ENCODE data around the gene STAT3.
"Not testable (repeated sequence)": the region's sequence is repeated elsewhere in the genome, so short reads cannot be mapped to it uniquely, and the experiment has no call there.

Gene STAT3

GRCh38 chr17:42373896-42374295 is 14.3 kb downstream of the STAT3 start:
- no peak overlapping the region for H3K4me3 ChIP-seq (ENCODE audit: low read depth, low read length)
- no peak for DNase-seq (ENCODE audit: low read depth)
- TF ChIP-seq MYC (IDR thresholded peaks at IDR 0.05; ENCODE audit: low read depth, low read length) = no peak
- TF ChIP-seq, protein P1, sequence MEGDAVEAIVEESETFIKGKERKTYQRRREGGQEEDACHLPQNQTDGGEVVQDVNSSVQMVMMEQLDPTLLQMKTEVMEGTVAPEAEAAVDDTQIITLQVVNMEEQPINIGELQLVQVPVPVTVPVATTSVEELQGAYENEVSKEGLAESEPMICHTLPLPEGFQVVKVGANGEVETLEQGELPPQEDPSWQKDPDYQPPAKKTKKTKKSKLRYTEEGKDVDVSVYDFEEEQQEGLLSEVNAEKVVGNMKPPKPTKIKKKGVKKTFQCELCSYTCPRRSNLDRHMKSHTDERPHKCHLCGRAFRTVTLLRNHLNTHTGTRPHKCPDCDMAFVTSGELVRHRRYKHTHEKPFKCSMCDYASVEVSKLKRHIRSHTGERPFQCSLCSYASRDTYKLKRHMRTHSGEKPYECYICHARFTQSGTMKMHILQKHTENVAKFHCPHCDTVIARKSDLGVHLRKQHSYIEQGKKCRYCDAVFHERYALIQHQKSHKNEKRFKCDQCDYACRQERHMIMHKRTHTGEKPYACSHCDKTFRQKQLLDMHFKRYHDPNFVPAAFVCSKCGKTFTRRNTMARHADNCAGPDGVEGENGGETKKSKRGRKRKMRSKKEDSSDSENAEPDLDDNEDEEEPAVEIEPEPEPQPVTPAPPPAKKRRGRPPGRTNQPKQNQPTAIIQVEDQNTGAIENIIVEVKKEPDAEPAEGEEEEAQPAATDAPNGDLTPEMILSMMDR (IDR thresholded peaks at IDR 0.05; ENCODE audit: low read depth, low read length) = no peak
- TF ChIP-seq, protein P2, sequence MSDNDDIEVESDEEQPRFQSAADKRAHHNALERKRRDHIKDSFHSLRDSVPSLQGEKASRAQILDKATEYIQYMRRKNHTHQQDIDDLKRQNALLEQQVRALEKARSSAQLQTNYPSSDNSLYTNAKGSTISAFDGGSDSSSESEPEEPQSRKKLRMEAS (IDR thresholded peaks at IDR 0.05; ENCODE audit: low read depth, low read length) = no peak
- TF ChIP-seq POLR2A (IDR thresholded peaks at IDR 0.05; ENCODE audit: extremely low read depth, insufficient read length) = no peak

- H3K4me3 ChIP-seq (ENCODE audit: low read depth, low read length) = no peak overlapping the region
- TF ChIP-seq, protein P1 (IDR thresholded peaks at IDR 0.05; ENCODE audit: low read depth, low read length) = no peak
- TF ChIP-seq, protein P2 (IDR thresholded peaks at IDR 0.05; ENCODE audit: low read depth, low read length) = no peak
- TF ChIP-seq MYC (IDR thresholded peaks at IDR 0.05; ENCODE audit: low read depth, low read length) (no peak), POLR2A (IDR thresholded peaks at IDR 0.05; ENCODE audit: extremely low read depth, insufficient read length) (no peak)
- DNase-seq (ENCODE audit: low read depth) = no peak
Observed at GRCh38 chr17:42372142-42372541, 16.1 kb downstream of the STAT3 start.

DNA sequence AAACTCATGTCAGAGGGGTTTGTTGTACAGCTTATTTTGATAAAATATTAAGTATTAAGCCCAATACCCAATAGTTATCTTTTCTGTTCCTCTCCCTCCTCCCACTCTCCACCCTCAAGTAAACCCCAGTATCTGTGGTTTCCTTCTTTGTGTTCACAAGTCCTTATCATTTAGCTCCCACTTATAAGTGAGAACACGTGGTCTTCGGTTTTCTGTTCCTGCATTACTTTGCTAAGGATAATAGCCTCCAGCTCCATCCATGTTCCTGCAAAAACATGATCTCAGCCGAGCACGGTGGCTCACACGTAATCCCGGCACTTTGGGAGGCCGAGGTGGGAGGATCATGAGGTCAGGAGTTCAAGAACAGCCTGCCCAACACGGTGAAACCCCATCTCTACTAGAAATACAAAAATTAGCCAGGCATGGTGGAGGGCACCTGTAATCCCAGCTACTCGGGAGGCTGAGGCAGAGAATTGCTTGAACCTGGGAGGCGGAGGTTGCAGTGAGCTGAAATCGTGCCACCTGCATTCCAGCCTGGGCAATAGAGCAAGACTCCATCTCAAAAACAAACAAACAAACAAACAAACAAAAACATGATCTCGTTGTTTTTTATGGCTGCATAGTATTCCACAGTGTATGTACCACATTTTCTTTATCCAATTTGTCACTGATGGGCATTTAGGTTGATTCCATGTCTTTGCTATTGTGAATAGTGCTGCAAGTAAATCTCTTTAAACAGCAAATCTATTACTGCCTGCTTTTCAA is 19.3 kb downstream of the STAT3 start:
- not testable (repeated sequence) for H3K4me3 ChIP-seq (ENCODE audit: low read depth, low read length); DNase-seq (ENCODE audit: low read depth)

GRCh38 chr17:42368310-42368709 is 19.9 kb downstream of the STAT3 start:
- not testable (repeated sequence) for DNase-seq (ENCODE audit: low read depth); H3K4me3 ChIP-seq (ENCODE audit: low read depth, low read length)

- H3K4me3 ChIP-seq (ENCODE audit: low read depth, low read length); DNase-seq (ENCODE audit: low read depth): not testable (repeated sequence)
Observed at GRCh38 chr17:42366176-42367023, 21.8 kb downstream of the STAT3 start.

- no peak overlapping the region for H3K4me3 ChIP-seq (ENCODE audit: low read depth, low read length)
- TF ChIP-seq, protein P1 (IDR thresholded peaks at IDR 0.05; ENCODE audit: low read depth, low read length) = no peak
- TF ChIP-seq POLR2A (IDR thresholded peaks at IDR 0.05; ENCODE audit: extremely low read depth, insufficient read length) (no peak), MYC (IDR thresholded peaks at IDR 0.05; ENCODE audit: low read depth, low read length) (no peak)
- TF ChIP-seq, protein P2 (IDR thresholded peaks at IDR 0.05; ENCODE audit: low read depth, low read length) = no peak; the same call in 1 of the 2 replicates
- no peak for DNase-seq (ENCODE audit: low read depth)
Observed at GRCh38 chr17:42365136-42365535, 23.1 kb downstream of the STAT3 start.

DNA sequence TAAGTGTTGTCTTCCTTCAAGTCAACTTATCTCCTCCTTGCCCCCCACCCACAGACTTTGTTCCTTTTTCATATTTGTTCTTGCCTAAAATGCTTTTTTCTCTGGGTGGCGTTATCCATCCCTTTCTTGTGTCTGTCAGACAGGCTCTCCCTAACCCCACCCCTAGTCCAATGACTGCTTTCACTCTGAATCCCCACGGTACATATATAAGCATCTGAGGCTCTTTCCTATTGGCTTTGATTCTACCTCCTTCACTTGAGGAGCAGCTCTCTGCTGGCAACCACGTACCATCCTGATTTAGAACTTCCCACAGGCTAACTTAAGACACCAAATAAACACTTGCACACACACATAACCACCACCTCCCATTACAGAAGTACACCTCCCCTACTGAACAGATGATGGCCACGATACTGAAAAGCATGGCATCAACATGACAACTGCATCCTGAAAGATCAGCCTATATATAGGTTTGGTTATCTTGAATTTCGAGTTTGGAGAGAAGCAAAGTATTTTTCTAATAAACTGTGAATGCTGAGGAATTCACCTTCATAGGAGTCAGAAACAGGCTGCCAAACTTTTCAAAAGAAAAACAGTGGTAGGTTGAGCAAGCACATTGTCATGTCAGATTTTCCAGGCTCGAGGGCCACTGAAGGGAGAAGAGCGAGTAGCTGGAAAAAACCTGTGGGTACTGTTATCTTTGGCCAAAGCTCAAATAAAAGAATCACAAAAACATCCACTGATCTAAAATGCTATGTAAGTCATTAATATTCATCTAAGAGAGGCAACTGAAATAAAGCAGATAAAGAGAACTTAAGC is 24.3 kb downstream of the STAT3 start:
- DNase-seq (ENCODE audit: low read depth) = no peak
- H3K4me3 ChIP-seq (ENCODE audit: low read depth, low read length) = no peak overlapping the region
- TF ChIP-seq MYC (IDR thresholded peaks at IDR 0.05; ENCODE audit: low read depth, low read length) (no peak), POLR2A (IDR thresholded peaks at IDR 0.05; ENCODE audit: extremely low read depth, insufficient read length) (no peak)
- TF ChIP-seq, protein P1 (IDR thresholded peaks at IDR 0.05; ENCODE audit: low read depth, low read length) = no peak
- TF ChIP-seq, protein P2 (IDR thresholded peaks at IDR 0.05; ENCODE audit: low read depth, low read length) = no peak
